ENCODE data around the gene HSPB7. TPM values are rescaled to one million over a fixed set of nuclear protein-coding genes. Genes with fewer than 3 reads are reported as not detected.

The HSPB7 gene
- total and polyA plus RNA-seq, 2 of the 8 experiments (the other 6 are each of a cell fraction or from before 2014, with no cell fraction given) = not detected

GRCh38 chr1:15983275-15983674, 34.6 kb downstream of the HSPB7 start:
- POLR2A ChIA-PET (ENCODE audit: partially characterized antibody) = no interaction called here
- TF ChIP-seq EZH2 (IDR thresholded peaks at IDR 0.05; ENCODE audit: low read depth, low read length, severe bottlenecking) = no peak

More at GRCh38 chr1:15983275-15983674, 34.6 kb downstream of the HSPB7 start:
- Histone ChIP-seq H3K4ac (replicated peaks; ENCODE audit: insufficient read length, low read depth, low read length) (no peak overlapping the region), H3K79me2 (ENCODE audit: control insufficient read depth in 1 of 2, insufficient read depth in 2 of 2, low read length in 2 of 2) (no peaks in the 10 kb centered on the region), H3K27ac (ENCODE audit: low read depth, low read length) (no peak overlapping the region), H2BK12ac (ENCODE audit: low read depth, low read length) (no peak overlapping the region), H2BK120ac (replicated peaks; ENCODE audit: low read depth, low read length) (no peak overlapping the region), H3K23ac (ENCODE audit: insufficient read length) (no peak overlapping the region), H3K23me2 (ENCODE audit: low read depth, low read length) (no peaks in the 10 kb centered on the region; the same call in 1 of the 2 replicates), H3K4me1 (replicated peaks in 1 of 4; ENCODE audit: control insufficient read depth in 3 of 4, insufficient read depth in 4 of 4, low read length in 3 of 4) (no peaks in the 10 kb centered on the region), H3K79me1 (ENCODE audit: low read depth, low read length) (no peaks in the 10 kb centered on the region), H4K20me1 (replicated peaks in 1 of 2; ENCODE audit: control insufficient read depth in 1 of 2, insufficient read depth in 2 of 2, low read length in 2 of 2) (no peaks in the 10 kb centered on the region), H3K9me3 (ENCODE audit: insufficient read depth in 2 of 2, low read depth in 1 of 2, low read length in 1 of 2) (0 out of 4 replicates have a peak, but pooled peaks cover 0 to 6% of the 10 kb centered on the region in 2 experiments), H3K56ac (replicated peaks; ENCODE audit: insufficient read length, low read depth, low read length) (no peak overlapping the region), H2BK15ac (ENCODE audit: low read length) (no peak overlapping the region), H3K9ac (replicated peaks in 1 of 4; ENCODE audit: extremely low read depth in 1 of 4, low read depth in 3 of 4, low read length in 3 of 4) (no peak overlapping the region), H3K14ac (ENCODE audit: insufficient read length) (no peak overlapping the region), H2BK20ac (ENCODE audit: low read length) (no peak overlapping the region), H4K5ac (ENCODE audit: insufficient read length, low read depth, low read length) (no peak overlapping the region), H2AK5ac (ENCODE audit: low read depth, low read length) (no peak overlapping the region), H4K8ac (ENCODE audit: extremely low read depth, insufficient read depth, low read length) (no peak overlapping the region), H2BK5ac (ENCODE audit: low read depth, low read length) (no peak overlapping the region), H3K36me3 (ENCODE audit: control insufficient read depth in 2 of 4, insufficient read depth in 4 of 4, low read length in 3 of 4) (no peaks in the 10 kb centered on the region), H4K91ac (replicated peaks; ENCODE audit: insufficient read length, low read length) (no peak overlapping the region), H3K27me3 (replicated peaks in 1 of 4; ENCODE audit: control insufficient read depth in 3 of 4, extremely low read depth in 1 of 4, insufficient read depth in 3 of 4, low read length in 3 of 4) (no peaks in the 10 kb centered on the region), H3K4me3 (ENCODE audit: extremely low read depth in 1 of 4, insufficient read depth in 2 of 4, low read depth in 3 of 4, low read length in 4 of 4) (no peak overlapping the region), H3K4me2 (ENCODE audit: insufficient read depth in 1 of 2, low read depth in 2 of 2, low read length in 2 of 2) (no peak overlapping the region), H3K18ac (ENCODE audit: extremely low read depth, low read length) (no peak overlapping the region), H2AFZ (ENCODE audit: low read length) (no peak overlapping the region)
- CTCF ChIA-PET (ENCODE audit: partially characterized antibody) = interaction anchor here (1.0 to 1.2 kb wide), 2 partner anchors 20 to 191 kb away, joined by 3 to 5 read pairs; no protein-coding TSS in a partner anchor
- 32% methylated on average over 1 of the region's 1 CpG; no CpG with 5 or more reads in 1 of the 2 experiments for WGBS, 2 experiments (ENCODE audit: extremely low coverage in 1 of 2, insufficient coverage in 1 of 2, insufficient read length in 1 of 2, insufficient replicate concordance in 2 of 2, low coverage in 1 of 2, low lambda C conversion rate in 2 of 2, missing lambda C conversion rate in 1 of 2)
- DNase-seq (ENCODE audit: low read depth in 1 of 2, low spot score in 2 of 2) (no peak), FAIRE-seq (no peak)
